GM18499 (cell line): ENCODE data around the gene PCK2.
"Not testable (repeated sequence)": the region's sequence is repeated elsewhere in the genome, so short reads cannot be mapped to it uniquely, and the experiment has no call there.

Experiments
- ATAC-seq: cut with Tn5 transposase; IDR thresholded peaks from one replicate; pipeline ENCODE4 v1.9.1; 2021; ENCODE audit warnings: moderate number of reproducible peaks; ENCODE audit not compliant: insufficient read depth, unreplicated experiment

Gene PCK2

DNA sequence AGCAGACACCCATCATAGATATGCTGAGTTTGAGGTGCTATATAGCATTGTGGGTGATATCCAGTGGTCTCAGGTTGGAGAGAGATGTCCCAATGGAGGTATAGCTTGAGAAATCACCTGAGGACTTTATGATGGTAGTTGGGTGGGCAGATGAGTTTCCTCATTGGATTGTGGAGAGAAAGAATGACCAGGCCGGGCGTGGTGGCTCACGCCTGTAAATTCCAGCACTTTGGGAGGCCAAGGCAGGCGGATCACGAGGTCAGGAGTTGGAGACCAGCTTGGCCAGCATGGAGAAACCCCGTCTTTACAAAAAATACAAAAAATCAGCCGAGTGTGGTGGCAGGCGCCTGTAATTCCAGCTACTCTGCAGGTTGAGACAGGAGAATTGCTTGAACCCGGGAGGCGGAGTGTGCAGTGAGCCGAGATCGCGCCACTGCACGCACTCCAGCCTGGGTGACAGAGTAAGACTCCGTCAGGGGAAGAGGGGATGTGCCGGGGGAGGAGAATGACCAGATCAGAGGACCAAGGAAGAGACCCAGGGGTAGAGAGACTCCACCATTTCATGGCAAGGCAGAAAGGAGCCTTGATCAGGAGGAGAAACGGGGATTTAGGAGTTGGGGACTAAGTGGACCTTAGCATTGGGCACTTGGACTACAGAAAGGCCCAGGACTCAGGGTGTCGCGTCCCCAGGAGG, 757 bp upstream of the PCK2 start:
- ATAC-seq = no peak

DNA sequence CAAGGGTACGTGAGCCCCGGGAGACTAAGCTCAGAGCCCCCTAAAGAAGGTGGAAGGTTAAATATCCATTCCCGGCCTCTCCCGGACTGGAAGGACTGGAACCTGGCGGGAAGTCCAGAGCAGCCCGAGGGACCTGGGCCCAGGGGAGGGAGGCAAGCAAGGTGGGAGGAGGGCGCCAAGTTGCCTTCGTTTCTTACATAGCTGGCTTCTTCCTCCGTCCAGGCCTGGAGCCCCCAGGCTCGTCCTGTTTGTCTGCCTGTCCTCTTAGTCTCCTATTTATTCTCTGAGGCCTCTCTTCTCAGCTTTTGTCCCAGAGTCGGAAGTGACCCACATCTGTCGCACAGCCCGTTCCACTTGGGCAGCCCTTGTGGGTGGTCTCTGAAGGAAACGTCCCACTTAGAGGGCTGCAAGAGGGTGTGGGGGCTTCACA, 745 bp downstream of the PCK2 start:
- no peak for ATAC-seq

DNA sequence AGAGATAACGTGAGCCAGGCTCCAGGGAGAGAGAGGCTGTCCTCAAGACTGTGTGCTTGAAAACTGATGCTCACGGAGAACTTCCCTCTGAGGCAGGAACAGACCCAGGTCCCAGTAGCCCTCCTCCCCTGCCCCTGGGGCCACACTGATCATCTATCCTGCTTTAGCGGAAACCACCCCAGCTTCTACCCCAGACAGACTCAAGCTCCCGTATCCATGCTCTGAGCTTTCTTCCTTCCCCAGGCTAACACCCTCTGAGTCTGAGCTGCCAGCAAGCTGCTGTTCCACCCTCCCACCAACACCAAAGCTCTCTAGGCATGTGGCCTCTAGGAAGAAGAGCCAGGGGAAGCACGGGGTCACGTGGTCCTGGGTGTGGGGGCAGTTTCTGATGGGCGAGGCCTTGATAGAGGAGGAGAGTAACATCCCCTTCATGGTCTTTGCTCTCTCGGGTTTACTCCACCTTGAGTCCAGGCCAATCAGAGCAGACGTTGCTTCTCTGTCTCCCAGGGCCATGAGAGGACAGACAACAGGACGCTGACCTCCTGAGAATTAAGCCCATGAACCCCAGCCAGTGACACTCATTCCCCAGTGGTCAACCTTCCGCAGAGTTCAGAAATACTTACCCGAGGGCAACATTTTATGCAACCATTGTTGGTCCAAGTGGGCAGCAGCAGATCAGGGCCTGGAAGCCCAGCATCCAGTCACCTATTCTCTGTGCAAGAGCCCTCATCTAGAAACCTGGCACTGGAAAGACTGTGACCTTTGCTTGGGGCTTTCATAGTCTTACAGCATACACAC, 1.4 kb downstream of the PCK2 start:
- ATAC-seq = peak; percentile 57

DNA sequence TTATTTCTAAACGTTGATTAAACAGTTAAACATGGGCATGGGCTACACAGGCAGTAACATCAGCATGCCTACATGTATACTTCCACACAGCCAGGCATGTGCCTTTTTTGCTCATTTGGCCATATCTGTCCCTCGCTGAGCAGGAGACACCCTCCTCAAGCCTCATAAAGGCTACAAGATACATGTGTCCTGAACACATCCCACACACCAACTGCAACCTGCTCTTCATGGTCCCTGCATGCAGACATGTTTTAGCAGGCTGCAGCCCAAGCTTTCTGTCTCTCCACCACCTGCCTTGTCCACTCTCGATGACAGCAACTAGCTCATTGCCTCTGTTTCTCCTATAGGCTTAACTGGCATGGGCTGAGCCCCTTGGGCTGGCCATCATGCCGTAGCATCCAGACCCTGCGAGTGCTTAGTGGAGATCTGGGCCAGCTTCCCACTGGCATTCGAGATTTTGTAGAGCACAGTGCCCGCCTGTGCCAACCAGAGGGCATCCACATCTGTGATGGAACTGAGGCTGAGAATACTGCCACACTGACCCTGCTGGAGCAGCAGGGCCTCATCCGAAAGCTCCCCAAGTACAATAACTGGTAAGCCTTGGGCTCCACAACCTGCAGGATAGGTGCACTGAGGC, 2.6 kb downstream of the PCK2 start:
- ATAC-seq = no peak

DNA sequence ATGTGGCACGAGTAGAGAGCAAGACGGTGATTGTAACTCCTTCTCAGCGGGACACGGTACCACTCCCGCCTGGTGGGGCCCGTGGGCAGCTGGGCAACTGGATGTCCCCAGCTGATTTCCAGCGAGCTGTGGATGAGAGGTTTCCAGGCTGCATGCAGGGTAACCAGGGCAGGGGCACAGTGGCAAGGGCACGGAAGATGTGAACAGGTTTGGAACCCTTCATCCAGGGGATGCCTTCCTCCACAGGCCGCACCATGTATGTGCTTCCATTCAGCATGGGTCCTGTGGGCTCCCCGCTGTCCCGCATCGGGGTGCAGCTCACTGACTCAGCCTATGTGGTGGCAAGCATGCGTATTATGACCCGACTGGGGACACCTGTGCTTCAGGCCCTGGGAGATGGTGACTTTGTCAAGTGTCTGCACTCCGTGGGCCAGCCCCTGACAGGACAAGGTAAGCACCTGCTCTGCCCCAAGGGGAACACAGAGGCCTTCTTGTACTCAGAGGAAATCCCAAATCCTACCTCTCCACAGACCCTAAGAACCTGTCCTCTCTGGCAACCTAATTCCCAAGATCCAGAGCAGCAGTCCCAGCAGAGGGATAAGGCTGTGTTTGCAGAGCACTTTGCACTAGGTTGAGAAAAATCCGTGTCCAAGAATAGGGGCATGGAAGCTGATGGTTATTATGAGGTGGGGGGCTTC, 4.3 kb downstream of the PCK2 start:
- no peak for ATAC-seq

DNA sequence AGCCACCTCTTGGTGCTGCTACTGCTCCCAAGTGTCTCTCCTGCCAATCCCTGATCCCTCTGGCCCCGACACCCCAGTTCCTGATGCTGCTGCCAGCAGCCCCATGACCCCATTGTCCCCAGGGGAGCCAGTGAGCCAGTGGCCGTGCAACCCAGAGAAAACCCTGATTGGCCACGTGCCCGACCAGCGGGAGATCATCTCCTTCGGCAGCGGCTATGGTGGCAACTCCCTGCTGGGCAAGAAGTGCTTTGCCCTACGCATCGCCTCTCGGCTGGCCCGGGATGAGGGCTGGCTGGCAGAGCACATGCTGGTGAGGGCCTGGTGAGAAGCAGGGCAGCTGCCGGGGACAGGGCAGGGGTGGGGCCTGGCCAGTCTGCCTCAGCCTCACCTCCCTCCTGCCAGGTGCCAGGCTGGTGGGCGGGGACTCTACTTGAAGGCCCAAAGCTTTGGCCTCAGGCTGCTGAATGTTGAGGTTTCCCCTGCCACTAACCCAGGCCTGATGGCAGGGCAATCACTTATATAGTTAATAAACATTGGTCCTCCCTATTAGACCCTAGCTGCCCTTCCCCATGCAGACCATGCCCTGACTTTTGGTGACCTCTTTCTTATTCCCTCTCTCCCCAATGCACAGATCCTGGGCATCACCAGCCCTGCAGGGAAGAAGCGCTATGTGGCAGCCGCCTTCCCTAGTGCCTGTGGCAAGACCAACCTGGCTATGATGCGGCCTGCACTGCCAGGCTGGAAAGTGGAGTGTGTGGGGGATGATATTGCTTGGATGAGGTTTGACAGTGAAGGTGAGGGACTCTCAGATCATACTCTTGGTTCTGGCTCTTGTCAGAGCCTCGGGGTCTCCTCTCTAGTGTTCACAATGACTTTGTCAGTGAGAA, 5.1 kb downstream of the PCK2 start:
- ATAC-seq = no peak

DNA sequence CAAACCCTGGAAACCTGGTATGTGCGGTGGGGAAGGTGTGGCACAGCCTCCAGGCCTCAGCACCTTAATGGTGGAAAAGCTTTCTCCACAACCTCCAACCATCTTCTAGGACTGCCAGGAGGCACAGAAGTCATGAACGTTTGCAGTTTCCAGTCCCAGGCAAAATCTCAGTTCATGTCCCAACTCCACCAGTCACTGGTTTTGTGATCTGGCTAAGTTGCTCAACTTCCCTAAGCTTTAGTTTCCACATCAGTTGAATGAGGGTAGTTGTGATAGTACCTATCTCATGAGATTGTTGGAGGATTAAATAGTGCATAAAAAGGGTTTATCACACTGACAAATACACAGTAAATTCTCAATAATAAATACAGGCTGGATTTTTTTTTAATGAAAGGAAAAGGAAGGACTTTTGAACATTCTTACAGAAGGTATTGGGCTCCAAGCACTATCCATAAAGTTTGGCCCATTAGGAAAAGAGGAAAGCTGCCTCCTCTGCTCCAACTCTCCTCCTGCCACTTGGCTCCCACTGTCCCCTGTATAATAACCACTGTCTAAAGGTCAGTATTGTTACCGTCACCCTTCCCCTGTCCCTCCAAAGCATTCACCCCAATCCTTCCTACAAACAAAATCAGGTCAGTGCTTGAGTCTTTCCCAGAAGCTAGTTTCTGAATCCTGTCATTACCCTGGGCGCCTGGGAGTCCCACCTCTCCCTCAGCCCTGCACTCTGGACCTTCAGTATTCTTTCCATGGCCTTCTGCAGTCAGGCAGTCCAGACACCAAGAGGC, 6.3 kb downstream of the PCK2 start:
- no peak for ATAC-seq

DNA sequence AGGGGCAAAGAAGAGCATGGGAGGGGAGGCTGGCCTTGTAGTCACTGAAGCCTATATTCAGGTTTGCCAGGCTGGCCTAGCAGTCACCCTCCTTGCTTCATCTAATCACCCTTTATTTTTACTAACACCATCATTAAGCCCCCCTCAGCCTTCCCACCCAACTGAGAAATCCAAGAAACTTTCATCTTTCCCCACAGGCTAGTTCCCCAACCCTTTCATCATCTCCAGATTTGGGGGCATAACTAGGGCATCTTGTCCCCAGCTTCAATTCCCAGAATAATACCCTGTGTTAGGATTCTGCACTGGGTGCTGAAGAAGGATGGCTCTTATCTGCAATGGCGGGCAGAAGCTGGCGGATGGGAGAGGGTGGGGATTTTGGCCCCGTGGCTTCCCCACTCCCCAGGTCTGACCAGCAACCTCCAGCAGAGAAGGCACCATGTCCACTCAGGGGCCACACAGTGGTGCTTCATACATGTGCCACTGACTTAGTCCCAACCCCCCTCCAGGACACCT, 6.9 kb downstream of the PCK2 start:
- no peak for ATAC-seq

DNA sequence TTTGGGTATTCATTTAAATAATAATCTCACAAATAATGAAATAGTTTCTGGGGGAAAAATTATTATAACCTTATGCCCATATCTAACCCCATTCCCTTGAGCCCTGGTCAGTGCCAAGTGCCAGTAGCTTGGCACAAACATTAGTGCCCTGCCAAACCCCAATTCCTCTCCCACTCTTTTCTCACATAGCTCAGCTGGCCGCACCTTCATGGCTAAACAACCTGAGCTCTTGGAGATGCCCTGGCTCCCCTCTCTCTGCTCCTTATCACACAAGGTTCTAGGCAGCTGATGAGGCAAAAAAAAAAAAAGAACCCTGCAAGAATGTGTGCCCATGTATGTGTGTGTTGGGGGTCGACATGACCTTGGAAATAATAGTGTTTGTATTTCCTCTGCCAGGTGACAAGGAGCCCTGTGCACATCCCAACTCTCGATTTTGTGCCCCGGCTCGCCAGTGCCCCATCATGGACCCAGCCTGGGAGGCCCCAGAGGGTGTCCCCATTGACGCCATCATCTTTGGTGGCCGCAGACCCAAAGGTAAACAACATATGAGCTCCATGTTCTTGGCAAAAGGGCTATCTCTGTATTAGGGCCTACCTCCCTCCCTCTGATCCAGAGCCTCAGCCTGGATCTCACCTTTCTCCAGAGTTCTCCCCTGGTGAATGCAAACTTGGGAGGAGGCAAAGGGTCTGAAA, 8.4 kb downstream of the PCK2 start:
- ATAC-seq = no peak

DNA sequence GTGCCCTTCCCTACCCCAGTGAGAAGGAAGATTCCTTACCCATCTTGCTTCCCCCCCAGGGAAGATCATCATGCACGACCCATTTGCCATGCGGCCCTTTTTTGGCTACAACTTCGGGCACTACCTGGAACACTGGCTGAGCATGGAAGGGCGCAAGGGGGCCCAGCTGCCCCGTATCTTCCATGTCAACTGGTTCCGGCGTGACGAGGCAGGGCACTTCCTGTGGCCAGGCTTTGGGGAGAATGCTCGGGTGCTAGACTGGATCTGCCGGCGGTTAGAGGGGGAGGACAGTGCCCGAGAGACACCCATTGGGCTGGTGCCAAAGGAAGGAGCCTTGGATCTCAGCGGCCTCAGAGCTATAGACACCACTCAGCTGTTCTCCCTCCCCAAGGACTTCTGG, 9.3 kb downstream of the PCK2 start:
- no peak for ATAC-seq

DNA sequence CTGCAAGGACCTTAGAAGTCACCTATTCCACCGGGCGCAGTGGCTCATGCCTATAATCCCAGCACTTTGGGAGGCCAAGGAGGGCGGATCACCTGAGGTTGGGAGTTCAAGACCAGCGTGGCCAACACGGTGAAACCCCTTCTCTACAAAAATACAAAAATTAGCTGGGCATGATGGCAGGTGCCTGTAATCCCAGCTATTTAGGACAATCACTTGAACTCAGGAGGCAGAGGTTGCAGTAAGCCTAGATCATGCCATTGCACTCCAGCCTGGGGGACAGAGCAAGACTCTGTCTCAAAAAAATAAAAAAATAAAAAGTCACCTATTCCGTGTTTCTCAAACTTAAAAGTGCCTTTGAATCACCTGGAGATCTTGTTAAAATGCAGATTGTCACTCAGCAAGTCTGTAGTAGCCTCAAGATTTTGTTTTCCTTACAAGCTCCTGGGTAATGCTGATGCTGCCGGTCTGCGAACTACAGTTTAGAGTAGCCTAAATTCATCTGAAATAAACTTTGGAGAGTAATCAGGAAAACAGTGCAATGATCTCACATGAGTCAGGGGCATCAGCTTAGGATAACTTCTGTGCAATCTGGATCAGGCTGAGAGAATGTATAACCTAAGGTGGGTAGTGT, 11.6 kb downstream of the PCK2 start:
- ATAC-seq = not testable (repeated sequence)

DNA sequence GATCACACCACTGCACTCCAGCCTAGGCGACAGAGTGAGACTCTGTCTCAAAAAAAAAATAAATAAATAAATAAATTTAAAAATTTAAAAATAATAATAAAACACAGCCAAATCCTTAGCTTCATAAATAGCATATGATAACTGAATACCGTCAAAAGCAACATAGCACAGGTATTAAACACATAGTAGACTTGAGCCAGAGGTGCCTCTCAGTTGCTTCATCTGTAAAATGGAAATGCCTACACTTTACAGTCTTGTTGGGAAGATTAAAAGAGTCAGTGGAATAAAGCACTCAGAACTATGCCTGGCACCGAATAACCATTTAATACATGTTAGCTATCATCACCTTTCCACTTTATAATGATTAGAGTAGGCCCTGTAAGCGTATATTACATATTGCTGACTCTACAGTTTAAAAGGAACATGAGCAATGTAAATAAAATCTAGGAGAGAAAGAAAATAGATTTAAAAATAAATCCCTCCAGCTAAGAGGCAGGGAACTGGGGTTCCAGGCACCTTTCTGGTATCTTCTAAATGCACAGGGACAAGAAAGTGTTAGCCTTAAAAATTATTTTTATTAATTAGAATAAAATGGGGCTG, 12.7 kb downstream of the PCK2 start:
- no peak for ATAC-seq

DNA sequence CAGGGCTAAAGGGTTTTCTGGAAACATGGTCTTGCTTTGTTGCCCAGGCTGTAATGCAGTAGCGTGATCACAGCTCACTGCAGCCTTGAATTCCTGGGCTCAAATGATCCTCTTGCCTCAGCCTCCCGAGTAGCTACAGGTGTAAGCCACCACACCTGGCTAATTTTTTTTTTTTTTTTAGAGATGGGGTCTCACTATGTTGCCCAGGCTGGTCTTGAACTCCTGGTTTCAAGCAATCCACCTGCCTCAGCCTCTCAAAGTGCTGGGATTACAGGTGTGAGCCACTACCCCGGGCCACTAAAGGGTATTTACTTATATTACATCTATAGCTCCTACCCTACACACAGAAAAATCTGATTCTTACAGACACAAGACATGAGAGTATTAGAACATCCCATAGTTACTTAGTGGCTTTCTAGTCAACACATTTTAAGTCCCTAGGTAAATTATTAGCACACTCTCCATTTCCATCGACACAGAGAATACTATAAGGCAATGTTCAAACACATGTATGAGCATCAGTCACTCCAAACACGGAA, 14.3 kb downstream of the PCK2 start:
- ATAC-seq = peak; percentile 32

DNA sequence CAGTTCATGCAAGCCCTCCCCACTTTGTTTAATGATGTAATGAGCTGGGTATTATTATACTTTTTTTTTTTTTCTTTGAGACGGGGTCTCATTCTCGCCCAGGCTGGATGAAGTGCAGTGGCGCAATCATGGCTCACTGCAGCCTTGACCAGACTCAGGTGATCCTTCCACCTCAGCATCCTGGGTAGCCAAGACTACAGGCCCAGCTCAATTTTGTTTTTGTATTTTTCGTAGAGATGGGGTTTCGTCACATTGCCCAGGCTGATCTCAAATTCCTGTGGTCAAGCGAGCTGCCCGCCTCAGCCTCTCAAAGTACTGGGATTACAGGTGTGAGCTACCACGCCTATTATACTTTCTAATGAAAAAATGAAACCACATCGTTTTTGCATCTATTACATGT, 15.9 kb downstream of the PCK2 start:
- no peak for ATAC-seq

DNA sequence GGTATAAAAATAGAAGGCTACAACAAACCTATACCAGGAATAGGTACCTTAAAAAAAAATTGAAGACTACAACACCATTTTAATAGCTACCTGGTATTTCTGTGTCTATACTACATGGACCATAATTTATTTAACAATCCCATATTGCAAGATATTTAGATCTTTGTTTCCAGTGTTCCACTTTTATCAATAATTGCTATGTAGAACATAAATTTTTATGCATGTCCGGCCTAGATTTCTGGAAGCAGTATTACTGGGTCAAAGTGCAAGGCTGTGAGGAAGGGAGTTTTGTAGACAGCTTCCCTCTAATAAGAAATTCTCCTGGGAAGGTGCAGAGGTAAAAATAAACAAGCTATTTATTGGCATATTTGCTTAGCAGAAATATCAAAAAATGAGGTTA, 16.4 kb downstream of the PCK2 start:
- no peak for ATAC-seq

DNA sequence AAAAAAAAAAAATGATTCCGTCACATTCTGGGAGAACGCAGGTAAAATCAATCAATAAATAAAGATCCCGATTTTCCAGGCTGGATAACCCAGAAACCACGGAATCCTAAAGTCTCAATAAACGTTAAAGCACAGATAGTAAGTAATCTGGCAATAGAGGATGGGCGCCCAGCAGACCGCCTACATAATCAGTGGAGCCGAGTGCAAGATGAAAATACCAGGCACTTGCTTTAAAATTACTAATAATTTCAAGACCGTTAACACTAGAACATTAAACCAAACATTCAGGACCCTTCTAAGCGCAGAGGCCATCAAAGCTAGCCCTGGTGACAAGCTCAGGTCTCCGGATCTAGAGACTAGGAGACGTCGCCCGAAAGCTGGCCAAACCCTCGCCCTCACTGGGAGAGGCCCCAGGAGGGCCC, 19.3 kb downstream of the PCK2 start:
- ATAC-seq = no peak
